ENCODE data around the gene OR6C4.
"Not testable (repeated sequence)": the region's sequence is repeated elsewhere in the genome, so short reads cannot be mapped to it uniquely, and the experiment has no call there.

DNA sequence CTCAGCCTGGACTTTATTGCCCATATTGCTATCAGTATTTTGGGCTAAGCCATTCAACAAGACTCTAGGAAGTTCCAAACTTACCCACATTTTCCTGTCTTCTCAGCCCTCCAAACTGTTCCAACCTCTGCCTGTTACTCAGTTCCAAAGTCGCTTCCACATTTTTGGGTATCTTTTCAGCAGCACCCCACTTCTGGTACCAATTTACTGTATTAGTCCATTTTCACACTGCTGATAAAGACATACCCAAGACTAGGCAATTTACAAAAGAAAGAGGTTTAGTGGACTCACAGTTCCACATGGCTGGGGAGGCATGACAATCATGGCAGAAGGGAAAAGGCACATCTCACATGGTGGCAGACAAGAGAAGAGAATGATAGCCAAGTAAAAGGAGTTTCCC lies 21.3 kb downstream of the OR6C4 start:
- TF ChIP-seq TARDBP (IDR thresholded peaks at IDR 0.05); HDGF (IDR thresholded peaks at IDR 0.05; ENCODE audit: borderline replicate concordance); BHLHE40 (IDR thresholded peaks at IDR 0.05; ENCODE audit: borderline replicate concordance); ELF4 (IDR thresholded peaks at IDR 0.05); PKNOX1 (IDR thresholded peaks at IDR 0.05); SP1 (IDR thresholded peaks at IDR 0.05); FOXA1 (IDR thresholded peaks at IDR 0.05); FOXM1 (IDR thresholded peaks at IDR 0.05; ENCODE audit: borderline replicate concordance); FOXK2 (IDR thresholded peaks at IDR 0.05): not testable (repeated sequence)

Measured in HEK293T (cell line).